Measurements from ENCODE around the gene DERL2. TPM values are rescaled to one million over a fixed set of nuclear protein-coding genes. Genes with fewer than 3 reads are reported as not detected.

Gene DERL2
- total and polyA plus RNA-seq, 9 of the 15 experiments (the other 6 are each of a cell fraction or from before 2014, with no cell fraction given), result 11.5 to 105 (median 30.7) TPM

GRCh38 chr17:5511401-5512225 is 25.6 kb upstream of the DERL2 start (continued):
- TF ChIP-seq PHF20 (IDR thresholded peaks at IDR 0.05; ENCODE audit: partially characterized antibody), result no peak
- no peak for TF ChIP-seq NELFE (IDR thresholded peaks at IDR 0.05; ENCODE audit: insufficient read depth, insufficient read length)
- no peak for TF ChIP-seq ATF3 (IDR thresholded peaks at IDR 0.05)
- TF ChIP-seq ATF3 (CRISPR knock-in tag; conservative IDR thresholded peaks at IDR 0.05), result no peak
- TF ChIP-seq KAT8 (IDR thresholded peaks at IDR 0.05; ENCODE audit: low read depth), result no peak
- peak; percentile 91 for TF ChIP-seq HMBOX1 (IDR thresholded peaks at IDR 0.05)
- no peak for TF ChIP-seq ZEB2 (IDR thresholded peaks at IDR 0.05)
- no peak for TF ChIP-seq ZKSCAN3 (CRISPR knock-in tag; IDR thresholded peaks at IDR 0.05)
- no peak for TF ChIP-seq ZNF398 (CRISPR knock-in tag; IDR thresholded peaks at IDR 0.05)
- no peak for TF ChIP-seq ZNF445 (CRISPR knock-in tag; IDR thresholded peaks at IDR 0.05; ENCODE audit: low read depth)
- no peak for TF ChIP-seq MITF (IDR thresholded peaks at IDR 0.05)
- no peak for TF ChIP-seq ATF2 (CRISPR knock-in tag; IDR thresholded peaks at IDR 0.05)
- no peak for TF ChIP-seq ZKSCAN1 (IDR thresholded peaks at IDR 0.05; ENCODE audit: low read depth, low read length)
- TF ChIP-seq ZBTB2 (IDR thresholded peaks at IDR 0.05), result no peak
- no peak for TF ChIP-seq ELF1 (tag; IDR thresholded peaks at IDR 0.05)
- TF ChIP-seq MTA1 (IDR thresholded peaks at IDR 0.05; ENCODE audit: borderline replicate concordance), result peak; percentile 37; the same call in 1 of the 2 replicates
- TF ChIP-seq ZNF263 (CRISPR knock-in tag; IDR thresholded peaks at IDR 0.05; ENCODE audit: borderline replicate concordance), result 0 out of 2 replicates have a peak, but pooled peaks have one; percentile 52
